Measurements from ENCODE around the gene MYO9B. TPM values are rescaled to one million over a fixed set of nuclear protein-coding genes. Genes with fewer than 3 reads are reported as not detected.

MYO9B gene, protein sequence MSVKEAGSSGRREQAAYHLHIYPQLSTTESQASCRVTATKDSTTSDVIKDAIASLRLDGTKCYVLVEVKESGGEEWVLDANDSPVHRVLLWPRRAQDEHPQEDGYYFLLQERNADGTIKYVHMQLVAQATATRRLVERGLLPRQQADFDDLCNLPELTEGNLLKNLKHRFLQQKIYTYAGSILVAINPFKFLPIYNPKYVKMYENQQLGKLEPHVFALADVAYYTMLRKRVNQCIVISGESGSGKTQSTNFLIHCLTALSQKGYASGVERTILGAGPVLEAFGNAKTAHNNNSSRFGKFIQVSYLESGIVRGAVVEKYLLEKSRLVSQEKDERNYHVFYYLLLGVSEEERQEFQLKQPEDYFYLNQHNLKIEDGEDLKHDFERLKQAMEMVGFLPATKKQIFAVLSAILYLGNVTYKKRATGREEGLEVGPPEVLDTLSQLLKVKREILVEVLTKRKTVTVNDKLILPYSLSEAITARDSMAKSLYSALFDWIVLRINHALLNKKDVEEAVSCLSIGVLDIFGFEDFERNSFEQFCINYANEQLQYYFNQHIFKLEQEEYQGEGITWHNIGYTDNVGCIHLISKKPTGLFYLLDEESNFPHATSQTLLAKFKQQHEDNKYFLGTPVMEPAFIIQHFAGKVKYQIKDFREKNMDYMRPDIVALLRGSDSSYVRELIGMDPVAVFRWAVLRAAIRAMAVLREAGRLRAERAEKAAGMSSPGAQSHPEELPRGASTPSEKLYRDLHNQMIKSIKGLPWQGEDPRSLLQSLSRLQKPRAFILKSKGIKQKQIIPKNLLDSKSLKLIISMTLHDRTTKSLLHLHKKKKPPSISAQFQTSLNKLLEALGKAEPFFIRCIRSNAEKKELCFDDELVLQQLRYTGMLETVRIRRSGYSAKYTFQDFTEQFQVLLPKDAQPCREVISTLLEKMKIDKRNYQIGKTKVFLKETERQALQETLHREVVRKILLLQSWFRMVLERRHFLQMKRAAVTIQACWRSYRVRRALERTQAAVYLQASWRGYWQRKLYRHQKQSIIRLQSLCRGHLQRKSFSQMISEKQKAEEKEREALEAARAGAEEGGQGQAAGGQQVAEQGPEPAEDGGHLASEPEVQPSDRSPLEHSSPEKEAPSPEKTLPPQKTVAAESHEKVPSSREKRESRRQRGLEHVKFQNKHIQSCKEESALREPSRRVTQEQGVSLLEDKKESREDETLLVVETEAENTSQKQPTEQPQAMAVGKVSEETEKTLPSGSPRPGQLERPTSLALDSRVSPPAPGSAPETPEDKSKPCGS (N-terminal part only)
- 100 to 1,000 TPM in 1 of 2 donors, 10 to 100 TPM in 1; 89.5 to 149 TPM for total RNA-seq
- 10 to 100 TPM; 56.5 to 72.6 (median 60.1) TPM for polyA plus RNA-seq (ENCODE audit: insufficient read length in 6 of 6)
- long read RNA-seq, donor 1, partial matches to known transcripts: 10 of 12 reads
- long read RNA-seq, donor 1, other reads (novel, unspliced or antisense): 0 of 12 reads
- long read RNA-seq, donor 2, partial matches to known transcripts: 7 of 8 reads
- long read RNA-seq, donor 2, other reads (novel, unspliced or antisense): 0 of 8 reads
- long read RNA-seq, donor 3, partial matches to known transcripts: 6 of 6 reads
- long read RNA-seq, donor 3, other reads (novel, unspliced or antisense): 0 of 6 reads
- long read RNA-seq, donor 4, partial matches to known transcripts: 2 of 6 reads
- long read RNA-seq, donor 4, other reads (novel, unspliced or antisense): 4 of 6 reads
- long read RNA-seq, donor 5: 0 reads
- long read RNA-seq, donor 6: 0 reads
- long read RNA-seq, donor 7: 0 reads
- long read RNA-seq, donor 8, partial matches to known transcripts: 0 of 1 reads
- long read RNA-seq, donor 8, other reads (novel, unspliced or antisense): 0 of 1 reads
- long read RNA-seq, donor 9: 0 reads
- long read RNA-seq, donor 10, partial matches to known transcripts: 8 of 10 reads
- long read RNA-seq, donor 10, other reads (novel, unspliced or antisense): 2 of 10 reads
- long read RNA-seq, donor 11: 0 reads
- long read RNA-seq, donor 12: 0 reads

DNA sequence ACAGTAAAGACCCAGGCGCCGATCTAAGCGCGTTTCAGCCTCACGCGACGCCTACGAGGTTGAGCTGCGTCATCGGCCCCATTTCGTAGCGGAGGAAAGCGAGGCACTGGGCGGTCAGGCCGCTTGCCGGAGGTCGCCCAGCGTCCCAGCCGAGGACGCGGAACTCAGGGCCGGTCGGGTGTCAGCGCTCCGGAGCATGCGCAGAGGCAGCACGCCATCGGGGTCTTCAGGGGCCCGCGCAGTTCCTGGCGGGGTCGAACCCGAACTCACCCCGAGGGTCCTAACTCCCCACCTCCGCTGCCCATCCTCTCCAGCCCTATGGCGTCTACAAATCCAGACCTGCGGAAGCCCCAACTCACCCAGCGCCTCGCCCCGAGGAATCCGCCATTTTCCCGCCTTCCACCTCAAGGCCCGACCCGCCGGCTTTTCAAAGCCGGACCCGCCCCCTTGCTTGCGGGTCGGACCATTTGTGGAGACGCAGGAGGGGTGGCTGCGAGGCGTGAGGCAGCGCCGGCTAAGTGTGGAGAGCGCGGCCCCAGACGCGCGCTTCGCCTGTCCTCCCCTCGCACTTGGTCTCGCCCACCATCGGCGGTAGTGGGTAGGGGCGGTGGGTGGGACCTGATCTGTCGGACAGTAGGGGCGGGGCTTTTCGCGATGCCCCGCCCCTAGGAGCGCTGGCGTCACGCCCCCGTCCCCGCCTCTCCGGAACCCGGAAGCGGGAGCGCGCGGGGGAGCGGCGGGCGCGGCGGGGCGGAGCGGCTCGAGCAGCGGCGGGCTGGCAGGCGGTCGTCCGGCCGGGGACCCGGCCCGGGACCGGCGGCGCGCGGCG is at the start of gene MYO9B, which contains the start of gene HAUS8:
MYO9B (plus strand) TSS at position 743 of the 829 bp plus-strand sequence. CDS start 25,941 bp downstream, outside the sequence.
HAUS8 (minus strand) TSS at position 418 of the 829 bp plus-strand sequence; CDS start at position 388, 30 bp downstream.
- Histone ChIP-seq H3K27me3 (no peaks in the 10 kb centered on the region), H3K9me3 (no peaks in the 10 kb centered on the region), H3K36me3 (peaks cover 0 to 12% of the 10 kb centered on the region in 2 donors), H3K27ac (peak within 1 kb of the TSS; percentile 82), H3K4me3 (peak within 1 kb of the TSS; percentile 75 to 80), H3K4me1 (peaks cover 11 to 55% of the 10 kb centered on the region in 2 donors)
- DNase-seq (peak; percentile 98 to 100 (median 100)), ATAC-seq (peak; percentile 97)
- intact Hi-C loops (cut with DNase I): no loop called here
- TF ChIP-seq, protein P1, sequence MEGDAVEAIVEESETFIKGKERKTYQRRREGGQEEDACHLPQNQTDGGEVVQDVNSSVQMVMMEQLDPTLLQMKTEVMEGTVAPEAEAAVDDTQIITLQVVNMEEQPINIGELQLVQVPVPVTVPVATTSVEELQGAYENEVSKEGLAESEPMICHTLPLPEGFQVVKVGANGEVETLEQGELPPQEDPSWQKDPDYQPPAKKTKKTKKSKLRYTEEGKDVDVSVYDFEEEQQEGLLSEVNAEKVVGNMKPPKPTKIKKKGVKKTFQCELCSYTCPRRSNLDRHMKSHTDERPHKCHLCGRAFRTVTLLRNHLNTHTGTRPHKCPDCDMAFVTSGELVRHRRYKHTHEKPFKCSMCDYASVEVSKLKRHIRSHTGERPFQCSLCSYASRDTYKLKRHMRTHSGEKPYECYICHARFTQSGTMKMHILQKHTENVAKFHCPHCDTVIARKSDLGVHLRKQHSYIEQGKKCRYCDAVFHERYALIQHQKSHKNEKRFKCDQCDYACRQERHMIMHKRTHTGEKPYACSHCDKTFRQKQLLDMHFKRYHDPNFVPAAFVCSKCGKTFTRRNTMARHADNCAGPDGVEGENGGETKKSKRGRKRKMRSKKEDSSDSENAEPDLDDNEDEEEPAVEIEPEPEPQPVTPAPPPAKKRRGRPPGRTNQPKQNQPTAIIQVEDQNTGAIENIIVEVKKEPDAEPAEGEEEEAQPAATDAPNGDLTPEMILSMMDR (IDR thresholded peaks at IDR 0.05): no peak

DNA sequence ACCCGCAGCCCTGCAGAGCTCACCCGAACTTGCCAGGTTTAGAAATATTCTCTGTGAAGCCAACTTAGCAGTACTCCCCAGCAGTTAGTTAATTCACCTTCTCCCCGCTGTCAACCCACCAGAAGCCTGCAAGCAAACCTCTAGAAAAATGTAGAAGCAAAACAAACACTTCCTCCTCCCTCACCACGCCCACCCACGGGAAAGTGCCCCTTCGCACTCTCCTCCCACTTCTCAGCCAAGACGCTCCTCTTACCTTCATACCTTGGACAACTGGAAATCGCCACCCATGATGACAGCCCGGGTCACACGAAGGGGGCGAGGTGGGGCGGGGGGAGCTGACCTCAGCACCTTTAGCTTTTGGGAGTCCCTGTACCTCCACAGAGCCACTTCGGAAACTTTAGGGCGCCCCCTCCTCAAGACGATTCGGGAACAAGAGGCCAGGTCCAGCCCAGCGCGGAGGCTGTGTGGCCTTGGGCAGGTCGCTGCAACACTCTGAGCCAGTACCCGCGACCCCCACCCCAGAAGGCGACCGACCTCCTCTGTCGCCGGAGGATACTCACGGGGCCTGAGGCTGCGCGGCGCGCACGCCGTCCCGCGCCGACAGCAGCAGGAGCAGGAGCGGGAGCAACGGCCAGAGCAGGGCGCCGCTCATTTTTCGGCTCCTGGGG is 49.5 kb upstream of the MYO9B start:
- DNase-seq: peak; percentile 39 to 70 (median 64)
- peaks cover 0 to 33% of the 10 kb centered on the region in 2 donors for H3K4me1 ChIP-seq
- intact Hi-C loops (cut with DNase I): no loop called here
- peak overlapping the region; percentile 15 to 42 for H3K4me3 ChIP-seq
- no peaks in the 10 kb centered on the region for H3K36me3 ChIP-seq
- peaks cover 0 to 14% of the 10 kb centered on the region in 2 donors for H3K9me3 ChIP-seq
- peak; percentile 60 for ATAC-seq
- TF ChIP-seq, protein P1 (IDR thresholded peaks at IDR 0.05): no peak
- H3K27me3 ChIP-seq: peaks cover 4 to 51% of the 10 kb centered on the region in 2 donors
- peak overlapping the region in 1 of 2 donors; percentile 53 for H3K27ac ChIP-seq

DNA sequence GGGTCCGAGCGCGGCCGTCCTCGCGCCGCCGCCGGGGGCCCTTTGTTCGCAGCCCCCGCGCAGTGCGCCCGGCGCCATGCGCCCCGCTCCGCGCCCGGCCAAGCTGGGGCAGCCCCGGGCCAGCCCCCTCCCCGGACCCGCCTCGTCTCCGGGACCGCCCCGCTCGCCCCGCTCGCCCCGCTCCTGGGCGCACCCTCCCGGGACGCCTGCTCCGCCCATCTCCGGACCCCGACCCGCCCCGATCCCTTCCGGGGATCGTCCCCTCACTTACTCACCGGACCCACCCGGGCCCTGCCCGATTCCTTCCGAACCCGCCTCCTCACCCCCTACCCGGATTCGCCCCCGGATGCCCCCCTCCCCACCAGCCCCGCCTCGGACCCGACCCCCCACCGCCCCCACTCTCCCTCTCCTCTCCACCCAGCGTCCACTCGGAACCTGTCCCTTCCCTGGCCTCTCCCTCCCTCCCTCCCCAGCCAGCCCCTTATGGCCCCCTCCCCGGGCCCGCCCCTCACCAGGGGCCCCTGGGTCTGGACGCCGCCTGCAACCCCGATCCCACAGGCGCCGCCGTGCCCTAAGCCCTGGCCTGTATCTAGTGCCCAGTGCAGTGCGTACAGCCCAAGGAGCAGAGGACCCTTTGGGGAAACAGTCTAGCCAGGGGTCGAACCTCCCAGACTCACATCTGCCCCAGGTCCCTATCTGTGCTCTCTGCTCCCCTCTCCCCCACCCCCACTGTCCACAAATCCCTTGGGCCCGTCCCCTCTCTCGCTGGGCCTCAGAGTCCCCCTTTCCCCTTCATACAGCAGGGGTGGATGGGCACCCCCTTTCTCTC is 48.7 kb upstream of the MYO9B start, which contains the start of gene CPAMD8:
CPAMD8 (minus strand) TSS at position 105 of the 829 bp plus-strand sequence. CDS start 168 bp downstream, outside the sequence.
- DNase-seq: peak in 2 of 4 donors; percentile 61 to 81
- ATAC-seq: no peak
- peaks cover 0 to 14% of the 10 kb centered on the region in 2 donors for H3K9me3 ChIP-seq
- peak within 1 kb of the TSS; percentile 15 to 42 for H3K4me3 ChIP-seq
- H3K27me3 ChIP-seq: peaks cover 4 to 51% of the 10 kb centered on the region in 2 donors
- H3K4me1 ChIP-seq: peaks cover 0 to 25% of the 10 kb centered on the region in 2 donors
- TF ChIP-seq, protein P1 (IDR thresholded peaks at IDR 0.05): no peak
- H3K36me3 ChIP-seq: no peaks in the 10 kb centered on the region
- intact Hi-C loops (cut with DNase I): no loop called here
- peak within 1 kb of the TSS in 1 of 2 donors; percentile 53 for H3K27ac ChIP-seq
